Transverse colon (tissue), 4 donors: ENCODE results near the gene PLEKHG1. TPM values are rescaled to one million over a fixed set of nuclear protein-coding genes. Genes with fewer than 3 reads are reported as not detected.

Experiments used
- DNase-seq: peaks from one replicate; pipeline ENCODE4 v3.0.0-alpha.2; 2019
- H3K27ac ChIP-seq, 4 donors: fragments of 200-600 bp; sonication (generic); 2 replicates each; pipeline ENCODE4 v1.5.1; 2016 to 2018; ENCODE audit warnings: inconsistent platforms in 4 of 4
- H3K27me3 ChIP-seq: fragments of 200-600 bp; sonication (generic); 2 replicates; pipeline ENCODE4 v1.5.1; 2017; ENCODE audit warnings: inconsistent platforms
- H3K36me3 ChIP-seq, 4 donors: fragments of 200-600 bp; sonication (generic); 2 replicates each; pipeline ENCODE4 v1.5.1; 2017 to 2019; ENCODE audit warnings: inconsistent platforms in 4 of 4
- H3K4me1 ChIP-seq, 4 donors: fragments of 200-600 bp; sonication (generic); 2 replicates each; pipeline ENCODE4 v1.5.1; 2017 to 2020; ENCODE audit warnings: inconsistent platforms in 4 of 4
- H3K4me3 ChIP-seq, 4 donors: fragments of 200-600 bp; sonication (generic); 1 replicate in 1 of 4; 2 replicates in 3 of 4; pipeline versions ENCODE4 v1.5.1 to v1.6.1; 2017 to 2019; ENCODE audit warnings: inconsistent platforms in 4 of 4
- H3K9me3 ChIP-seq, 2 donors: fragments of 200-600 bp; sonication (generic); 2 replicates each; pipeline ENCODE4 v1.5.1; 2017 to 2019; ENCODE audit warnings: inconsistent platforms in 2 of 2
- EP300 ChIP-seq: sonication (generic); formaldehyde crosslinking; IDR thresholded peaks from one replicate; pipeline ENCODE4 v1.6.1; 2017; ENCODE audit warnings: antibody characterized with exemption, low read depth
- POLR2A ChIP-seq: fragments of 450-650 bp; IDR thresholded peaks from one replicate; pipeline ENCODE4 v1.6.1; 2016; ENCODE audit warnings: antibody characterized with exemption, mild to moderate bottlenecking, moderate library complexity
- POLR2AphosphoS5 ChIP-seq, 3 donors: sonication (generic); formaldehyde crosslinking; IDR thresholded peaks; one replicate each; pipeline ENCODE4 v1.6.1; 2016; ENCODE audit warnings: antibody characterized with exemption in 3 of 3
- WGBS, 2 donors: methylation state at CpG; one replicate each; pipeline ENCODE4 v1.1.5; 2018; ENCODE audit warnings: low coverage in 1 of 2; 5-methylcytosine and 5-hydroxymethylcytosine counted together
- in situ Hi-C, 4 donors: fragments of 200-750 bp; cut with MboI; loops; one replicate each; pipeline versions ENCODE4 v1.15.0 to v1.15.1; 2017; ENCODE audit warnings: low sequenced_read_pairs in 3 of 4, low pct_ligation_motif_present in 1 of 4, low pct_unique_long_range_greater_than_20kb in 1 of 4
- intact Hi-C: fragments of 100-400 bp; cut with DNase I; formaldehyde crosslinking; loops from one replicate; pipeline ENCODE4 v1.15.1; 2023; ENCODE audit warnings: low total_unique reads
- total RNA-seq, 4 donors: library from RNA; depleted of rRNA; stranded (reverse); fragments of >200 nt; gene quantifications; one replicate each; pipeline ENCODE4 v1.1.0, GENCODE V29; 2016
- TF ChIP-seq, protein P1 (sequence below), 5 experiments: fragments of 200-600 bp in 3 of 5; fragments of 450-650 bp in 2 of 5; sonication (generic) in 3 of 5; IDR thresholded peaks; 1 replicate in 2 of 5; 2 replicates in 3 of 5; pipeline ENCODE4 v1.5.1; 2016 to 2017; ENCODE audit warnings: antibody characterized with exemption in 5 of 5, inconsistent platforms in 3 of 5, mild to moderate bottlenecking in 2 of 5, moderate library complexity in 1 of 5

Gene PLEKHG1
- total RNA-seq, 4 donors from 2014 or later, result 35.4 to 93.9 (median 58.3) TPM

DNA sequence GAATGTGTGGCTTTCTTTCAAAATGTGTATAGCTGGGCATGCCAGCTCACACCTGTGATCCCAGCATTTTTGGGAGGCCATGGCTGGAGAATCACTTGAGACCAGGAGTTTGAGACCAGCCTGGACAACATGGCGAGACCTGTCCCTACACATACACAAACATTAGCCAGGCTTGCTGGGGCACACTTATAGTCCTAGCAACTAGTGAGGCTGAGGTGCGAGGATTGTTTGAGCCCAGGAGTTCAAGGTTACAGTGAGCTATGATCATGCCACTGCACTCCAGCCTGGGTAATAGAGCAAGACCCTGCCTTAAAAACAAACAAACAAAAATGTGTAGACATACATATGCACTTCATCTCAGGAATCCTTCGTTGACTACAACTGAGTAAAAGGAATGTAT is 31.1 kb upstream of the PLEKHG1 start:
- no peaks in the 10 kb centered on the region for H3K27me3 ChIP-seq
- intact Hi-C loops, result no loop called here
- WGBS, 2 donors, result 33 to 69% methylated on average over 1 to 3 of the region's 3 CpGs
- no peak overlapping the region for H3K27ac ChIP-seq
- H3K36me3 ChIP-seq, result no peaks in the 10 kb centered on the region
- DNase-seq, result no peak
- TF ChIP-seq POLR2AphosphoS5 (IDR thresholded peaks at IDR 0.05), result no peak
- TF ChIP-seq, protein P1, sequence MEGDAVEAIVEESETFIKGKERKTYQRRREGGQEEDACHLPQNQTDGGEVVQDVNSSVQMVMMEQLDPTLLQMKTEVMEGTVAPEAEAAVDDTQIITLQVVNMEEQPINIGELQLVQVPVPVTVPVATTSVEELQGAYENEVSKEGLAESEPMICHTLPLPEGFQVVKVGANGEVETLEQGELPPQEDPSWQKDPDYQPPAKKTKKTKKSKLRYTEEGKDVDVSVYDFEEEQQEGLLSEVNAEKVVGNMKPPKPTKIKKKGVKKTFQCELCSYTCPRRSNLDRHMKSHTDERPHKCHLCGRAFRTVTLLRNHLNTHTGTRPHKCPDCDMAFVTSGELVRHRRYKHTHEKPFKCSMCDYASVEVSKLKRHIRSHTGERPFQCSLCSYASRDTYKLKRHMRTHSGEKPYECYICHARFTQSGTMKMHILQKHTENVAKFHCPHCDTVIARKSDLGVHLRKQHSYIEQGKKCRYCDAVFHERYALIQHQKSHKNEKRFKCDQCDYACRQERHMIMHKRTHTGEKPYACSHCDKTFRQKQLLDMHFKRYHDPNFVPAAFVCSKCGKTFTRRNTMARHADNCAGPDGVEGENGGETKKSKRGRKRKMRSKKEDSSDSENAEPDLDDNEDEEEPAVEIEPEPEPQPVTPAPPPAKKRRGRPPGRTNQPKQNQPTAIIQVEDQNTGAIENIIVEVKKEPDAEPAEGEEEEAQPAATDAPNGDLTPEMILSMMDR (IDR thresholded peaks at IDR 0.05), result no peak
- TF ChIP-seq POLR2A, result no peak
- TF ChIP-seq EP300, result no peak
- H3K4me3 ChIP-seq, result no peak overlapping the region
- in situ Hi-C loops, result no loop called here
- H3K9me3 ChIP-seq, result no peaks in the 10 kb centered on the region
- peaks cover 0 to 8% (median 2%) of the 10 kb centered on the region in 4 donors for H3K4me1 ChIP-seq

DNA sequence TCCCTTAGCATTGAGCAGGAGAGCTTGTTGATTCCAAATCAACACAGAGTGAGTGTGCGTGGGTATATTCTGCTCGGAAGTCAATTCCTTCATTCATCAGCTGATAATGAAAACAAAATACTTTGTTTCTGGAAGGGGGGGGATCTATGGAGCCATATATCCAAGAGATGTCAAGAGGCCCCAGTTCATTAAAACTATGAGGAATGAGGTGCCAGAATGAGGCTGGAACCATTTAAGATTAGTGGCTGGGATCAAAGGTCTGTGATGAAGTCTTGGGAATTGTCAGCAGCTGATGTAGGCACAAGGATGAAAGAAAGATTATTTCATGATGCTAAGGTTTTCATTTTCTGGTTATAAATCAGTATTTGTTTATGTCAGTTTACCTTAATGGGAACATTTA is 30.5 kb upstream of the PLEKHG1 start:
- H3K27ac ChIP-seq, result no peak overlapping the region
- H3K9me3 ChIP-seq, result no peaks in the 10 kb centered on the region
- DNase-seq, result no peak
- no peaks in the 10 kb centered on the region for H3K27me3 ChIP-seq
- intact Hi-C loops, result no loop called here
- WGBS, 2 donors, result 40 to 67% methylated on average over 2 of the region's 2 CpGs
- H3K36me3 ChIP-seq, result no peaks in the 10 kb centered on the region
- no peak overlapping the region for H3K4me3 ChIP-seq
- in situ Hi-C loops, result no loop called here
- H3K4me1 ChIP-seq, result peaks cover 0 to 8% (median 2%) of the 10 kb centered on the region in 4 donors
- TF ChIP-seq POLR2A, result no peak
- TF ChIP-seq POLR2AphosphoS5 (IDR thresholded peaks at IDR 0.05), result no peak
- TF ChIP-seq, protein P1 (IDR thresholded peaks at IDR 0.05), result no peak

DNA sequence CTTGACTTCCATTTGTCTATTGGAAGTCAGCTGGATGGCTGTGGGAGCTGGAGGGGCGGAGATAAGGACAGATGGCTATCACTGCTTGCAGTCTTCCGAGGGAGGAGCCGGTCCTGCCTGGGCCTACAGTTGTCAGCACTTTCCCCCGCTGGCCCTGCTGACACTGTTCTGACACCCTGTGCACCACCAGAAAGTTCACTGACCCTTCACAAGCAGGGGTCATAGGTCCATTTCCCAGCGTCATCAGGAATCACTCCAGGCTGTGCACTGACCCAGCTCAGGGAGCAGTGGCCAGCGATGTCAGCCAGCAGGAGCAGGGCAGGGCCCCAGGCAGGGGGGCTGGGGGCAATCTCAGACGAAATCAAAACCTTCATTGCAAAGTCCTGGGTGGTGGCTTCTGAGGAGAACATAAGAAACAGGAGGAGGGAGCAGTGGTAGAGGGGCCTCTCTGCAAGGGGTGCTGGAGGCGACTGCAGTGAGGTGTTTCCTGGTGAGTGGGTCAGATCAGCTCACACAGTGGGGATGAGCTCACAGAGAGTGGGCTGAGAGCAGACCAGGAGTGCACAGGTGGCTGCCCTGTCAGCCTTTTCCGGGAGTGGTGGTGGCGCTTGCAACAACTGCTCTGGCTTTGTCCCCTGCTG is 26.5 kb upstream of the PLEKHG1 start:
- TF ChIP-seq POLR2AphosphoS5 (IDR thresholded peaks at IDR 0.05), result no peak
- TF ChIP-seq, protein P1 (IDR thresholded peaks at IDR 0.05), result no peak
- no peak for TF ChIP-seq EP300
- TF ChIP-seq POLR2A, result no peak
- H3K4me1 ChIP-seq, result no peaks in the 10 kb centered on the region
- in situ Hi-C loops, result no loop called here
- no peaks in the 10 kb centered on the region for H3K9me3 ChIP-seq
- no peak overlapping the region for H3K27ac ChIP-seq
- no peak overlapping the region for H3K4me3 ChIP-seq
- intact Hi-C loops, result no loop called here
- no peaks in the 10 kb centered on the region for H3K36me3 ChIP-seq
- H3K27me3 ChIP-seq, result no peaks in the 10 kb centered on the region
- WGBS, 2 donors, result 62 to 90% methylated on average over 2 to 10 of the region's 10 CpGs
- DNase-seq, result no peak

DNA sequence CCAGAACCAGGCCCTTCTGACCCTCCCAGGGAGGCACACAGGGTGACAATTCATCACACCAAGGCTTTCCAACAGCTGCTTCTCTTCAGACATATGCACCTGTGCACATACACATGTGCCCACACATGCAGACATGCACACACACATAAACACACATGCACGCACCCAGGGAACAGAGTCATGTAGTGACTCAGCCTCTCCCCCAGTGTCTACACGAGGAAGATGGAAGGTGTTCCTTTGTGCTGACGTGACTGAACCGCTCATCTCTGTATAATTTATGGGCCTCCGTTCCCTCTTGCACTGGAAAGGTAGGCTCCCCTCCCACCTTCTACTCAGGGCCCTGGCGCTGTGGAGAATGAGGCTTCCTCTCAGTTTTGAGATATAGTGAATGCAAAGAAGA is 23.8 kb upstream of the PLEKHG1 start:
- DNase-seq, result no peak
- TF ChIP-seq, protein P1 (IDR thresholded peaks at IDR 0.05), result no peak
- no peak for TF ChIP-seq EP300
- TF ChIP-seq POLR2AphosphoS5 (IDR thresholded peaks at IDR 0.05), result no peak
- TF ChIP-seq POLR2A, result no peak
- no peak overlapping the region for H3K4me3 ChIP-seq
- intact Hi-C loops (no loop called here), in situ Hi-C loops (no loop called here)
- no peaks in the 10 kb centered on the region for H3K27me3 ChIP-seq
- WGBS, 2 donors, result 81% methylated on average over 6 of the region's 6 CpGs; no CpG with 5 or more reads in 1 of the 2 donors
- no peaks in the 10 kb centered on the region for H3K36me3 ChIP-seq
- H3K9me3 ChIP-seq, result no peaks in the 10 kb centered on the region
- H3K27ac ChIP-seq, result no peak overlapping the region
- H3K4me1 ChIP-seq, result no peaks in the 10 kb centered on the region
